H1 (cell line): ENCODE data around the gene STK11IP. TPM values are rescaled to one million over a fixed set of nuclear protein-coding genes. Genes with fewer than 3 reads are reported as not detected.
A peak's percentile ranks its signal among the peaks of the same experiment; 100 is the strongest.

Experiments used
- CEBPB ChIP-seq: IDR thresholded peaks from 2 replicates; pipeline ENCODE4 v1.6.1; 2012; ENCODE audit warnings: low read depth, low read length
- EGR1 ChIP-seq: IDR thresholded peaks from 2 replicates; pipeline ENCODE4 v1.6.1; 2011; ENCODE audit warnings: low read depth, low read length, borderline replicate concordance
- EP300 ChIP-seq, 2 experiments: IDR thresholded peaks; 1 replicate in 1 of 2; 2 replicates in 1 of 2; pipeline ENCODE4 v1.6.1; 2011 to 2012; ENCODE audit warnings: low read depth in 2 of 2, low read length in 2 of 2, mild to moderate bottlenecking in 2 of 2, borderline replicate concordance in 1 of 2, inconsistent platforms in 1 of 2, moderate library complexity in 1 of 2
- FOSL1 ChIP-seq: IDR thresholded peaks from 2 replicates; pipeline ENCODE4 v1.6.1; 2011; ENCODE audit warnings: mild to moderate bottlenecking, low read depth, low read length, moderate library complexity; ENCODE audit not compliant: insufficient read depth
- HDAC2 ChIP-seq, 2 experiments: fragments of 300-600 bp in 1 of 2; sonication (generic) in 1 of 2; IDR thresholded peaks; 2 replicates each; pipeline ENCODE4 v1.6.1; 2011 to 2012; ENCODE audit warnings: low read depth in 2 of 2, low read length in 2 of 2, mild to moderate bottlenecking in 2 of 2, moderate library complexity in 2 of 2, borderline replicate concordance in 1 of 2, inconsistent platforms in 1 of 2
- JUN ChIP-seq: IDR thresholded peaks from 2 replicates; pipeline ENCODE4 v1.6.1; 2011; ENCODE audit warnings: low read depth, mild to moderate bottlenecking, improper control_type of control experiment, low read length
- KDM5A ChIP-seq: fragments of 200-600 bp; IDR thresholded peaks from 2 replicates; pipeline ENCODE4 v1.7.1; 2012; ENCODE audit warnings: mild to moderate bottlenecking, low read length, inconsistent platforms, mixed read lengths
- MAX ChIP-seq: IDR thresholded peaks from 2 replicates; pipeline ENCODE4 v1.6.1; 2012; ENCODE audit warnings: inconsistent platforms
- SAP30 ChIP-seq: fragments of 300-600 bp; sonication (generic); IDR thresholded peaks from 2 replicates; pipeline ENCODE4 v1.7.1; 2012; ENCODE audit warnings: low read length, moderate library complexity, mild to moderate bottlenecking, inconsistent platforms; ENCODE audit not compliant: insufficient read depth, insufficient replicate concordance
- SIN3A ChIP-seq, 2 experiments: IDR thresholded peaks in 1 of 2; conservative IDR thresholded peaks in 1 of 2; 2 replicates each; pipeline ENCODE4 v1.6.1; 2011 to 2012; ENCODE audit warnings: low read length in 2 of 2, improper control_type of control experiment in 1 of 2, low read depth in 1 of 2, mild to moderate bottlenecking in 1 of 2
- SIRT6 ChIP-seq: IDR thresholded peaks from one replicate; pipeline ENCODE4 v1.7.1; 2012; ENCODE audit warnings: low read length, inconsistent platforms
- SUZ12 ChIP-seq: fragments of 200-600 bp; sonication (generic); IDR thresholded peaks from 2 replicates; pipeline ENCODE4 v1.6.1; 2012; ENCODE audit warnings: mild to moderate bottlenecking, inconsistent platforms, low read length, moderate library complexity, mixed read lengths
- polyA plus RNA-seq, 7 experiments: library from polyadenylated mRNA; depleted of rRNA in 3 of 7; stranded (reverse) in 5 of 7; unstranded in 2 of 7; fragments of >200 nt in 5 of 7; fragments of 200-250 nt in 2 of 7; gene quantifications; 1 replicate in 5 of 7; 2 replicates in 1 of 7; 4 replicates in 1 of 7; pipeline versions ENCODE4 v1.2.1 to v1.2.3, GENCODE V29; 2011 to 2013; ENCODE audit warnings: missing spikeins in 2 of 7, mixed read lengths in 2 of 7
- total RNA-seq: library from RNA; stranded (reverse); fragmentation: NEBNext Ultra II Directional; extraction: Animal tissue kit (Norgen Biotek cat#: 25700); gene quantifications from 2 replicates; pipeline ENCODE4 v1.2.1, GENCODE V29; 2021
- TF ChIP-seq, protein P1 (sequence below): IDR thresholded peaks from 2 replicates; pipeline ENCODE4 v1.6.1; 2011; ENCODE audit warnings: low read length, improper control_type of control experiment

STK11IP gene
- total and polyA plus RNA-seq, 2 of the 8 experiments (the other 6 are each of a cell fraction or from before 2014, with no cell fraction given): 18.5 to 29.6 TPM

- TF ChIP-seq EP300 (IDR thresholded peaks at IDR 0.05; ENCODE audit: borderline replicate concordance in 1 of 2, low read depth in 2 of 2, low read length in 2 of 2) (peak in 1 of 2 experiments; percentile 93; a peak in 1 of 3 replicates), FOSL1 (no peak), SUZ12 (no peak), SAP30 (no peak), EGR1 (0 out of 2 replicates have a peak, but pooled peaks have one; percentile 33), SIN3A (conservative IDR thresholded peaks at IDR 0.05 in 1 of 2, IDR thresholded peaks at IDR 0.05 in 1 of 2; ENCODE audit: low read depth in 1 of 2, low read length in 2 of 2) (peak in 1 of 2 experiments; percentile 46; a peak in 1 of 4 replicates), MAX (peak; percentile 38), JUN (no peak), KDM5A (no peak), CEBPB (no peak), SIRT6 (no peak), HDAC2 (IDR thresholded peaks at IDR 0.05; ENCODE audit: borderline replicate concordance in 1 of 2, low read depth in 2 of 2, low read length in 2 of 2) (peak in 1 of 2 experiments; percentile 72; a peak in 1 of 4 replicates)
- TF ChIP-seq, protein P1, sequence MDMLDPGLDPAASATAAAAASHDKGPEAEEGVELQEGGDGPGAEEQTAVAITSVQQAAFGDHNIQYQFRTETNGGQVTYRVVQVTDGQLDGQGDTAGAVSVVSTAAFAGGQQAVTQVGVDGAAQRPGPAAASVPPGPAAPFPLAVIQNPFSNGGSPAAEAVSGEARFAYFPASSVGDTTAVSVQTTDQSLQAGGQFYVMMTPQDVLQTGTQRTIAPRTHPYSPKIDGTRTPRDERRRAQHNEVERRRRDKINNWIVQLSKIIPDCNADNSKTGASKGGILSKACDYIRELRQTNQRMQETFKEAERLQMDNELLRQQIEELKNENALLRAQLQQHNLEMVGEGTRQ: no peak
Observed at GRCh38 chr2:219565130-219566080, 32.3 kb upstream of the STK11IP start (continued).
